DOHH2 (cell line): Measurements from ENCODE around the gene GPR157.

ENCODE experiments used
- CTCF ChIP-seq: fragments of 200-600 bp; sonication (generic); IDR thresholded peaks from one replicate; pipeline ENCODE4 v1.5.1; 2014; ENCODE audit warnings: antibody characterized with exemption, mild to moderate bottlenecking, low read depth, low read length; ENCODE audit not compliant: poor library complexity, severe bottlenecking
- EZH2phosphoT487 ChIP-seq: fragments of 200-600 bp; sonication (generic); IDR thresholded peaks from 2 replicates; pipeline ENCODE4 v1.6.1; 2017; ENCODE audit warnings: borderline replicate concordance, mild to moderate bottlenecking, antibody characterized with exemption, low read length, moderate library complexity, mixed read lengths

- TF ChIP-seq CTCF = no peak
- no peak for TF ChIP-seq EZH2phosphoT487
These were observed 76.4 kb downstream of the GPR157 start for GRCh38 chr1:9052272-9053049.
